Stimulated activated naive CD4-positive, alpha-beta T cell treated with Interleukin-2 at 50 U/mL for 16 hours (primary cell): ENCODE measurements around the gene UTP25.

Experiments
- DNase-seq: peaks from one replicate; lab custom pipeline; 2025; lab: John Stamatoyannopoulos, UW

Gene UTP25

GRCh38 chr1:209805875-209806760 is 21.7 kb upstream of the UTP25 start, which contains the start of gene IRF6:
TSS of gene IRF6 (minus strand) at chr1:209806142. CDS start at chr1:209801413, 4,729 bp downstream.
- DNase-seq: peak; percentile 31

- no peak for DNase-seq
Observed at GRCh38 chr1:209807509-209807908, 20.3 kb upstream of the UTP25 start.

- DNase-seq: no peak
Observed at GRCh38 chr1:209808059-209808581, 19.7 kb upstream of the UTP25 start.

GRCh38 chr1:209809611-209810010 is 18.2 kb upstream of the UTP25 start:
- DNase-seq: no peak

- no peak for DNase-seq
Observed at GRCh38 chr1:209810783-209811182, 17.0 kb upstream of the UTP25 start.

- DNase-seq: no peak
Observed at GRCh38 chr1:209813902-209814301, 13.9 kb upstream of the UTP25 start.

- no peak for DNase-seq
Observed at GRCh38 chr1:209815490-209815889, 12.3 kb upstream of the UTP25 start.

- no peak for DNase-seq
Observed at GRCh38 chr1:209815931-209816341, 11.8 kb upstream of the UTP25 start.

GRCh38 chr1:209816923-209817322 is 10.8 kb upstream of the UTP25 start:
- no peak for DNase-seq

- no peak for DNase-seq
Observed at GRCh38 chr1:209817691-209818090, 10.1 kb upstream of the UTP25 start.

- DNase-seq: no peak
Observed at GRCh38 chr1:209819058-209819457, 8.7 kb upstream of the UTP25 start.

GRCh38 chr1:209820986-209821385 is 6.8 kb upstream of the UTP25 start:
- no peak for DNase-seq

- no peak for DNase-seq
Observed at GRCh38 chr1:209822706-209823105, 5.1 kb upstream of the UTP25 start.

- no peak for DNase-seq
Observed at GRCh38 chr1:209823143-209824041, 4.4 kb upstream of the UTP25 start.

GRCh38 chr1:209825591-209826434 is 2.0 kb upstream of the UTP25 start:
- no peak for DNase-seq

GRCh38 chr1:209829716-209830115 is 1.9 kb downstream of the UTP25 start:
- DNase-seq: no peak

- DNase-seq: no peak
Observed at GRCh38 chr1:209830722-209831121, 3.0 kb downstream of the UTP25 start.

- no peak for DNase-seq
Observed at GRCh38 chr1:209831615-209832014, 3.8 kb downstream of the UTP25 start.

GRCh38 chr1:209835782-209836298 is 8.1 kb downstream of the UTP25 start:
- DNase-seq: no peak

GRCh38 chr1:209837671-209838070 is 9.9 kb downstream of the UTP25 start:
- no peak for DNase-seq

- DNase-seq: no peak
Observed at GRCh38 chr1:209838537-209838936, 10.8 kb downstream of the UTP25 start.
